Erythroblast (primary cell): Measurements from ENCODE around the gene C17orf50.

Experiments
- DNase-seq, 2 experiments: peaks; one replicate each; lab custom pipeline; 2025; lab: John Stamatoyannopoulos, UW
- GATA1 ChIP-seq: IDR thresholded peaks from 2 replicates; pipeline ENCODE4 v1.6.1; 2011; ENCODE audit warnings: low read depth, mild to moderate bottlenecking, control low read depth, low read length, moderate library complexity
- POLR2A ChIP-seq: IDR thresholded peaks from 2 replicates; pipeline ENCODE4 v1.6.1; 2011; ENCODE audit warnings: mild to moderate bottlenecking, low read length

Gene C17orf50

DNA sequence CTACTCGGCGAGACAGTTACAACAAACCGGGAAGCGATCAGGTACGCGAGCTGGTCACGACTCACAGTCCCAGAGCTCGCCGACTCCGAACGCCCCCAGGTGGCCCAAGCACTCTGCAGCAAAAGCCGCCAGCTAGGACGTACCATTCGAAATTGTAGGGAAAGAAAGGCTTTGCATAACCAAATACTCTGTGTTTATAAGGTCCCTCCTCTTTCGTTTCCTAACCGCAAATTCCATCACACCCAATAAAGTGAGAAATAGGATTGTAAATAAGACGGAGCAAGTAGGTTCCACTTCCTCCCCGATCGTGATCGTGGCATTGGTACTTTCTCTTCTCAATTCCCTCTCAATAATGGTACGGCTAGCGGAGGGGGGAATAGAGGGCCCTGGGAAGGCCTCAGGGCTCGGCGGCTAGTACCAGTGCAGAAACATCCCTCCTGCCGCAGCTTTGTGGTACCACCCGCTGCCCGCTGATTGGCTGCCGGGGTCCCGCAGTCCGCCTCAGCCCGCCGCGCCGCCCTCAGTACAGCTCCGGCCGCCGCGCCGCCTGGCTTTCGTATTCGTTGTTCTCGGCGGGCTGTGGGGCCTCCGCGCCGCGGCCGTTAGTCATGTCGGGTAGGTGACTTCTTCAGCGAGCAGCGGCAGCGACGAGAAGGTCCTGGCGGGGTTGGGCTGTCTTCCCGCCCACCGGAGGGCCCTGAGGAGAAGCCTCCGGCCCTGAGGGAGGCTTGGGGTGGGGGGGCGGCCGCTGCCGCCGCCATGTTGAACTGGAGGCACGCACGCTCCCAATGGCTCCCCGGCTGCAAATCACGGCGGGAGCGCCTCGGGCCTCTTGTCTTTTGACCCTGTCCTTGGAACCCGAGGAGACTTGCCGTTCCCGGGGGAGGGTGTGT is 48.5 kb downstream of the C17orf50 start, which contains the start of gene TAF15:
TAF15 (plus strand) TSS at position 523 of the 893 bp plus-strand sequence; CDS start at position 609, 86 bp downstream.
- TF ChIP-seq POLR2A (peak; percentile 97), GATA1 (no peak)
- DNase-seq, result peak; percentile 98 to 99

GRCh38 chr17:35809855-35810461 is 49.3 kb downstream of the C17orf50 start:
- TF ChIP-seq POLR2A, result no peak
- DNase-seq, result peak in 1 of 2 experiments; percentile 48

- DNase-seq, result no peak
- peak; percentile 6 for TF ChIP-seq POLR2A
- TF ChIP-seq GATA1, result no peak
These were observed 51.1 kb downstream of the C17orf50 start for GRCh38 chr17:35811759-35812158.

- TF ChIP-seq POLR2A (no peak), GATA1 (no peak)
- DNase-seq, result no peak
These were observed 51.8 kb downstream of the C17orf50 start for GRCh38 chr17:35812456-35812855.
